IPS-18a (cell line): ENCODE results near the gene ALAD.

Experiments
- H3K27ac ChIP-seq: one replicate; pipeline ENCODE4 v1.5.1; 2013; ENCODE audit warnings: low read length
- H3K27me3 ChIP-seq: one replicate; pipeline ENCODE4 v1.6.1; 2013; ENCODE audit warnings: mild to moderate bottlenecking, low read length; ENCODE audit not compliant: control insufficient read depth, insufficient read depth
- H3K36me3 ChIP-seq: one replicate; pipeline ENCODE4 v1.6.1; 2013; ENCODE audit warnings: low read depth, low read length; ENCODE audit not compliant: control insufficient read depth
- H3K4me1 ChIP-seq: one replicate; pipeline ENCODE4 v1.6.1; 2013; ENCODE audit warnings: low read depth, low read length; ENCODE audit not compliant: control insufficient read depth
- H3K4me3 ChIP-seq: one replicate; pipeline ENCODE4 v1.5.1; 2013; ENCODE audit warnings: low read length
- H3K9ac ChIP-seq: one replicate; pipeline ENCODE4 v1.6.1; 2013; ENCODE audit warnings: mild to moderate bottlenecking, low read length, moderate library complexity
- H3K9me3 ChIP-seq: one replicate; pipeline ENCODE4 v1.6.1; 2013; ENCODE audit warnings: low read depth, low read length; ENCODE audit not compliant: control insufficient read depth

ALAD gene

GRCh38 chr9:113352006-113352405, 49.1 kb downstream of the ALAD start:
- Histone ChIP-seq H3K9me3 (no peaks in the 10 kb centered on the region), H3K9ac (no peak overlapping the region), H3K27me3 (peaks cover 37% of the 10 kb centered on the region), H3K4me3 (no peak overlapping the region), H3K27ac (no peak overlapping the region), H3K4me1 (peaks cover 9% of the 10 kb centered on the region), H3K36me3 (no peaks in the 10 kb centered on the region)

- H3K36me3 ChIP-seq, result no peaks in the 10 kb centered on the region
- no peak overlapping the region for H3K4me3 ChIP-seq
- peaks cover 9% of the 10 kb centered on the region for H3K4me1 ChIP-seq
- H3K9me3 ChIP-seq, result no peaks in the 10 kb centered on the region
- H3K27me3 ChIP-seq, result peaks cover 37% of the 10 kb centered on the region
- H3K27ac ChIP-seq, result no peak overlapping the region
- H3K9ac ChIP-seq, result no peak overlapping the region
Measured at GRCh38 chr9:113350937-113351336, 50.1 kb downstream of the ALAD start.

- Histone ChIP-seq H3K27ac (no peak overlapping the region), H3K9ac (no peak overlapping the region), H3K27me3 (peaks cover 37% of the 10 kb centered on the region), H3K9me3 (no peaks in the 10 kb centered on the region), H3K36me3 (no peaks in the 10 kb centered on the region), H3K4me3 (peak overlapping the region; percentile 56), H3K4me1 (peaks cover 9% of the 10 kb centered on the region)
Measured at GRCh38 chr9:113350107-113350661, 50.9 kb downstream of the ALAD start.

- H3K27ac ChIP-seq, result no peak within 1 kb of the TSS
Measured at GRCh38 chr9:113349445-113350094, 51.5 kb downstream of the ALAD start, which contains the start of gene BSPRY. Gene BSPRY, plus strand, starts transcription at chr9:113349541. Its CDS starts 39 bp downstream, at chr9:113349580.

GRCh38 chr9:113349066-113349444, 52.0 kb downstream of the ALAD start:
- Histone ChIP-seq H3K36me3 (no peaks in the 10 kb centered on the region), H3K4me3 (peak overlapping the region; percentile 56), H3K27me3 (peaks cover 37% of the 10 kb centered on the region), H3K9ac (no peak overlapping the region), H3K4me1 (peaks cover 9% of the 10 kb centered on the region), H3K27ac (no peak overlapping the region), H3K9me3 (no peaks in the 10 kb centered on the region)

More at GRCh38 chr9:113349445-113350094, 51.5 kb downstream of the ALAD start, which contains the start of gene BSPRY:
- Histone ChIP-seq H3K27me3 (peaks cover 37% of the 10 kb centered on the region), H3K9ac (no peak within 1 kb of the TSS), H3K9me3 (no peaks in the 10 kb centered on the region), H3K36me3 (no peaks in the 10 kb centered on the region), H3K4me3 (peak within 1 kb of the TSS; percentile 56), H3K4me1 (peaks cover 9% of the 10 kb centered on the region)

GRCh38 chr9:113348437-113348836, 52.6 kb downstream of the ALAD start:
- Histone ChIP-seq H3K4me3 (no peak overlapping the region), H3K27ac (no peak overlapping the region), H3K9ac (no peak overlapping the region), H3K27me3 (peaks cover 37% of the 10 kb centered on the region), H3K9me3 (no peaks in the 10 kb centered on the region), H3K4me1 (peaks cover 9% of the 10 kb centered on the region), H3K36me3 (no peaks in the 10 kb centered on the region)

GRCh38 chr9:113345671-113346070, 55.4 kb downstream of the ALAD start:
- Histone ChIP-seq H3K27ac (no peak overlapping the region), H3K9me3 (no peaks in the 10 kb centered on the region), H3K4me3 (no peak overlapping the region), H3K9ac (no peak overlapping the region), H3K36me3 (no peaks in the 10 kb centered on the region), H3K27me3 (peaks cover 40% of the 10 kb centered on the region), H3K4me1 (peaks cover 6% of the 10 kb centered on the region)

- Histone ChIP-seq H3K27ac (no peak overlapping the region), H3K4me1 (peaks cover 3% of the 10 kb centered on the region), H3K27me3 (peaks cover 38% of the 10 kb centered on the region), H3K9me3 (no peaks in the 10 kb centered on the region), H3K4me3 (no peak overlapping the region), H3K9ac (no peak overlapping the region), H3K36me3 (no peaks in the 10 kb centered on the region)
Measured at GRCh38 chr9:113345190-113345589, 55.9 kb downstream of the ALAD start.

GRCh38 chr9:113343732-113344231, 57.3 kb downstream of the ALAD start:
- H3K27ac ChIP-seq, result no peak overlapping the region
- H3K27me3 ChIP-seq, result peaks cover 26% of the 10 kb centered on the region
- H3K9ac ChIP-seq, result no peak overlapping the region
- no peaks in the 10 kb centered on the region for H3K9me3 ChIP-seq
- H3K4me3 ChIP-seq, result no peak overlapping the region
- H3K36me3 ChIP-seq, result no peaks in the 10 kb centered on the region
- H3K4me1 ChIP-seq, result no peaks in the 10 kb centered on the region

- Histone ChIP-seq H3K27ac (no peak overlapping the region), H3K4me1 (no peaks in the 10 kb centered on the region)
Measured at GRCh38 chr9:113341712-113342410, 59.2 kb downstream of the ALAD start.

GRCh38 chr9:113340011-113340699, 60.9 kb downstream of the ALAD start, which contains the start of gene WDR31:
Gene WDR31, minus strand, starts transcription at chr9:113340275. Its CDS starts 8,253 bp downstream, at chr9:113332022.
- no peaks in the 10 kb centered on the region for H3K36me3 ChIP-seq
- no peaks in the 10 kb centered on the region for H3K9me3 ChIP-seq
- no peaks in the 10 kb centered on the region for H3K4me1 ChIP-seq
- no peak within 1 kb of the TSS for H3K27ac ChIP-seq
- peaks cover 13% of the 10 kb centered on the region for H3K27me3 ChIP-seq
- H3K9ac ChIP-seq, result peak within 1 kb of the TSS; percentile 73
- H3K4me3 ChIP-seq, result peak within 1 kb of the TSS; percentile 56

More at GRCh38 chr9:113341712-113342410, 59.2 kb downstream of the ALAD start:
- H3K9me3 ChIP-seq, result no peaks in the 10 kb centered on the region
- no peak overlapping the region for H3K9ac ChIP-seq
- peaks cover 13% of the 10 kb centered on the region for H3K27me3 ChIP-seq
- no peaks in the 10 kb centered on the region for H3K36me3 ChIP-seq
- H3K4me3 ChIP-seq, result no peak overlapping the region
